H1 (cell line): ENCODE data around the gene NR2F2. TPM values are rescaled to one million over a fixed set of nuclear protein-coding genes. Genes with fewer than 3 reads are reported as not detected.

ENCODE experiments used
- CTCF ChIA-PET: fragments of 300-600 bp; sonication (Branson Sonifier 250); formaldehyde crosslinking; loops from one replicate; lab custom pipeline; 2021; ENCODE audit not compliant: partially characterized antibody; lab: Charles Lee
- POLR2A ChIA-PET: fragments of 300-600 bp; sonication (Branson Sonifier 250); formaldehyde crosslinking; loops from one replicate; lab custom pipeline; 2021; ENCODE audit warnings: inconsistent platforms; ENCODE audit not compliant: partially characterized antibody; lab: Charles Lee
- DNase-seq, 2 experiments: peaks; one replicate each; pipeline versions ENCODE4 v3.0.0 to v3.0.0-alpha.2; 2010 to 2022; ENCODE audit warnings: low spot score in 2 of 2, low read depth in 1 of 2, mixed read lengths in 1 of 2
- FAIRE-seq: peaks from 2 replicates; lab custom pipeline; 2011; peaks lifted over from hg19 to GRCh38; lab: Jason Lieb, UNC
- H2AFZ ChIP-seq: 2 replicates; pipeline ENCODE4 v1.8.1; 2012; ENCODE audit warnings: low read length, inconsistent platforms
- H2AK5ac ChIP-seq: 2 replicates; pipeline ENCODE4 v1.6.1; 2013; ENCODE audit warnings: low read depth, low read length
- H2BK120ac ChIP-seq: replicated peaks from 2 replicates; pipeline ENCODE3; 2013; ENCODE audit warnings: low read depth, low read length, inconsistent platforms
- H2BK12ac ChIP-seq: 2 replicates; pipeline ENCODE4 v1.6.1; 2013; ENCODE audit warnings: low read depth, low read length
- H2BK15ac ChIP-seq: 2 replicates; pipeline ENCODE4 v1.6.1; 2013; ENCODE audit warnings: low read length
- H2BK20ac ChIP-seq: 2 replicates; pipeline ENCODE4 v1.6.1; 2013; ENCODE audit warnings: low read length
- H2BK5ac ChIP-seq: 2 replicates; pipeline ENCODE4 v1.6.1; 2013; ENCODE audit warnings: low read depth, low read length
- H3K14ac ChIP-seq: 2 replicates; pipeline ENCODE4 v1.6.1; 2013; ENCODE audit warnings: inconsistent platforms; ENCODE audit not compliant: insufficient read length
- H3K18ac ChIP-seq: 2 replicates; pipeline ENCODE4 v1.6.1; 2013; ENCODE audit warnings: low read length; ENCODE audit errors: extremely low read depth
- H3K23ac ChIP-seq: 2 replicates; pipeline ENCODE4 v1.6.1; 2013; ENCODE audit warnings: inconsistent platforms; ENCODE audit not compliant: insufficient read length
- H3K23me2 ChIP-seq: 2 replicates; pipeline ENCODE4 v1.6.1; 2013; ENCODE audit warnings: low read depth, low read length
- H3K27ac ChIP-seq: 2 replicates; pipeline ENCODE4 v1.6.1; 2011; ENCODE audit warnings: low read depth, low read length, inconsistent platforms
- H3K27me3 ChIP-seq, 4 experiments: replicated peaks in 1 of 4; 1 replicate in 1 of 4; 2 replicates in 3 of 4; pipeline versions ENCODE4 v1.6.1 to v1.8.1; 2011 to 2013; ENCODE audit warnings: low read length in 3 of 4, mild to moderate bottlenecking in 3 of 4, inconsistent platforms in 2 of 4, mixed read lengths in 2 of 4, moderate library complexity in 1 of 4; ENCODE audit not compliant: control insufficient read depth in 3 of 4, insufficient read depth in 3 of 4; ENCODE audit errors: extremely low read depth in 1 of 4
- H3K36me3 ChIP-seq, 4 experiments: 2 replicates each; pipeline versions ENCODE4 v1.6.1 to v1.8.1; 2011 to 2013; ENCODE audit warnings: mild to moderate bottlenecking in 4 of 4, low read length in 3 of 4, moderate library complexity in 2 of 4, control low read depth in 1 of 4, inconsistent platforms in 1 of 4; ENCODE audit not compliant: insufficient read depth in 4 of 4, control insufficient read depth in 2 of 4
- H3K4ac ChIP-seq: replicated peaks from 2 replicates; pipeline ENCODE3; 2013; ENCODE audit warnings: low read length, low read depth, mixed read lengths, inconsistent platforms; ENCODE audit not compliant: insufficient read length
- H3K4me1 ChIP-seq, 4 experiments: replicated peaks in 1 of 4; 1 replicate in 1 of 4; 2 replicates in 3 of 4; pipeline versions ENCODE4 v1.6.1 to v1.8.1; 2011 to 2013; ENCODE audit warnings: low read length in 3 of 4, inconsistent platforms in 2 of 4, mixed read lengths in 1 of 4; ENCODE audit not compliant: insufficient read depth in 4 of 4, control insufficient read depth in 3 of 4
- H3K4me2 ChIP-seq, 2 experiments: 2 replicates each; pipeline versions ENCODE4 v1.6.1 to v1.8.1; 2011 to 2013; ENCODE audit warnings: low read depth in 2 of 2, low read length in 2 of 2, control low read depth in 1 of 2, inconsistent platforms in 1 of 2, mild to moderate bottlenecking in 1 of 2; ENCODE audit not compliant: insufficient read depth in 1 of 2
- H3K4me3 ChIP-seq, 4 experiments: fragments of 200-600, 300-600 bp in 1 of 4; sonication (generic), shearing (Covaris generic), sonication (Bioruptor Twin) in 1 of 4; 2 replicates each; pipeline versions ENCODE4 v1.5.1 to v1.8.1; 2011 to 2016; ENCODE audit warnings: low read length in 4 of 4, low read depth in 3 of 4, control low read depth in 2 of 4, inconsistent platforms in 2 of 4, mild to moderate bottlenecking in 2 of 4, mixed read lengths in 1 of 4, moderate library complexity in 1 of 4; ENCODE audit not compliant: insufficient read depth in 2 of 4; ENCODE audit errors: extremely low read depth in 1 of 4
- H3K56ac ChIP-seq: replicated peaks from 2 replicates; pipeline ENCODE3; 2013; ENCODE audit warnings: low read depth, mild to moderate bottlenecking, mixed read lengths, low read length, inconsistent platforms; ENCODE audit not compliant: insufficient read length
- H3K79me1 ChIP-seq: 2 replicates; pipeline ENCODE4 v1.6.1; 2013; ENCODE audit warnings: low read depth, low read length, control low read depth
- H3K79me2 ChIP-seq, 2 experiments: 2 replicates each; pipeline versions ENCODE4 v1.6.1 to v1.8.1; 2012 to 2013; ENCODE audit warnings: low read length in 2 of 2, mild to moderate bottlenecking in 2 of 2, inconsistent platforms in 1 of 2; ENCODE audit not compliant: insufficient read depth in 2 of 2, control insufficient read depth in 1 of 2
- H3K9ac ChIP-seq, 4 experiments: replicated peaks in 1 of 4; 1 replicate in 1 of 4; 2 replicates in 3 of 4; pipeline versions ENCODE4 v1.6.1 to v1.8.1; 2011 to 2013; ENCODE audit warnings: low read depth in 3 of 4, low read length in 3 of 4, control low read depth in 2 of 4, mild to moderate bottlenecking in 2 of 4, moderate library complexity in 2 of 4, inconsistent platforms in 1 of 4; ENCODE audit errors: extremely low read depth in 1 of 4
- H3K9me3 ChIP-seq, 2 experiments: 2 replicates each; pipeline versions ENCODE4 v1.6.1 to v1.8.1; 2012 to 2013; ENCODE audit warnings: mild to moderate bottlenecking in 2 of 2, moderate library complexity in 2 of 2, control low read depth in 1 of 2, inconsistent platforms in 1 of 2, low read depth in 1 of 2, low read length in 1 of 2, mixed read lengths in 1 of 2; ENCODE audit not compliant: insufficient read depth in 2 of 2
- H4K20me1 ChIP-seq, 2 experiments: replicated peaks in 1 of 2; 2 replicates each; pipeline versions ENCODE3 to v1.8.1; 2011 to 2013; ENCODE audit warnings: inconsistent platforms in 2 of 2, low read length in 2 of 2, mild to moderate bottlenecking in 1 of 2; ENCODE audit not compliant: insufficient read depth in 2 of 2, control insufficient read depth in 1 of 2
- H4K5ac ChIP-seq: 2 replicates; pipeline ENCODE4 v1.6.1; 2013; ENCODE audit warnings: low read length, low read depth, mixed read lengths, inconsistent platforms; ENCODE audit not compliant: insufficient read length
- H4K8ac ChIP-seq: 2 replicates; pipeline ENCODE4 v1.8.0; 2013; ENCODE audit warnings: mild to moderate bottlenecking, moderate library complexity, low read length, inconsistent platforms; ENCODE audit not compliant: insufficient read depth; ENCODE audit errors: extremely low read depth
- H4K91ac ChIP-seq: replicated peaks from 2 replicates; pipeline ENCODE3; 2013; ENCODE audit warnings: low read length, mixed read lengths, inconsistent platforms; ENCODE audit not compliant: insufficient read length
- WGBS, 2 experiments: shearing (Covaris generic) in 1 of 2; methylation state at CpG; one replicate each; pipeline versions ENCODE4 v1.1.6 to v1.1.7; 2013 to 2015; ENCODE audit warnings: low lambda C conversion rate in 2 of 2, mixed read lengths in 2 of 2, inconsistent platforms in 1 of 2, low coverage in 1 of 2, missing lambda C conversion rate in 1 of 2; ENCODE audit not compliant: insufficient replicate concordance in 2 of 2, insufficient coverage in 1 of 2, insufficient read length in 1 of 2; ENCODE audit errors: extremely low coverage in 1 of 2, missing lambda C conversion rate in 1 of 2; 5-methylcytosine and 5-hydroxymethylcytosine counted together
- polyA plus RNA-seq, 7 experiments: library from polyadenylated mRNA; depleted of rRNA in 3 of 7; stranded (reverse) in 5 of 7; unstranded in 2 of 7; fragments of >200 nt in 5 of 7; fragments of 200-250 nt in 2 of 7; gene quantifications; 1 replicate in 5 of 7; 2 replicates in 1 of 7; 4 replicates in 1 of 7; pipeline versions ENCODE4 v1.2.1 to v1.2.3, GENCODE V29; 2011 to 2013; ENCODE audit warnings: missing spikeins in 2 of 7, mixed read lengths in 2 of 7
- total RNA-seq: library from RNA; stranded (reverse); fragmentation: NEBNext Ultra II Directional; extraction: Animal tissue kit (Norgen Biotek cat#: 25700); gene quantifications from 2 replicates; pipeline ENCODE4 v1.2.1, GENCODE V29; 2021
- TF ChIP-seq, protein P1 (sequence below): fragments of 300-600 bp; sonication (generic); IDR thresholded peaks from 2 replicates; pipeline ENCODE4 v1.7.1; 2012; ENCODE audit warnings: low read length, moderate library complexity, mild to moderate bottlenecking, inconsistent platforms; ENCODE audit not compliant: insufficient replicate concordance

NR2F2 gene
- total and polyA plus RNA-seq, 2 of the 8 experiments (the other 6 are each of a cell fraction or from before 2014, with no cell fraction given), result 0.03 TPM; not detected in 1

DNA sequence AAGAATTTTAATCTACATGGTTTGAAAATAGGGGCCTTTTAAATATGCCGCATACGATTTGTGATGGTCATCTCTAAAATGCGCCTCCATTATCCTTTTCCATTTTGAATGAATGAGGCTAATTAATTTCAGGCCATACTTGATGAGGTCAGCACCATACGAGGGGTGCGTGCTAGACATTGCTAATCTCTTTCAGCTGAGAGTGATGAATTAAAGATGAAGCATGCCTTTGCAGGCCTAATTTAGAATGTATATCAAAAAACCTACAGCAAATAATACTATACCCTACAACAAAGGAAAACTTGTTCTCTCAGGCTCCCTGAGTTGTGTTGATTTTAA is 18.6 kb upstream of the NR2F2 start:
- no peak overlapping the region for H3K4me2 ChIP-seq
- H2BK5ac ChIP-seq, result no peak overlapping the region
- H3K4ac ChIP-seq, result no peak overlapping the region
- no peak overlapping the region for H2BK15ac ChIP-seq
- TF ChIP-seq, protein P1, sequence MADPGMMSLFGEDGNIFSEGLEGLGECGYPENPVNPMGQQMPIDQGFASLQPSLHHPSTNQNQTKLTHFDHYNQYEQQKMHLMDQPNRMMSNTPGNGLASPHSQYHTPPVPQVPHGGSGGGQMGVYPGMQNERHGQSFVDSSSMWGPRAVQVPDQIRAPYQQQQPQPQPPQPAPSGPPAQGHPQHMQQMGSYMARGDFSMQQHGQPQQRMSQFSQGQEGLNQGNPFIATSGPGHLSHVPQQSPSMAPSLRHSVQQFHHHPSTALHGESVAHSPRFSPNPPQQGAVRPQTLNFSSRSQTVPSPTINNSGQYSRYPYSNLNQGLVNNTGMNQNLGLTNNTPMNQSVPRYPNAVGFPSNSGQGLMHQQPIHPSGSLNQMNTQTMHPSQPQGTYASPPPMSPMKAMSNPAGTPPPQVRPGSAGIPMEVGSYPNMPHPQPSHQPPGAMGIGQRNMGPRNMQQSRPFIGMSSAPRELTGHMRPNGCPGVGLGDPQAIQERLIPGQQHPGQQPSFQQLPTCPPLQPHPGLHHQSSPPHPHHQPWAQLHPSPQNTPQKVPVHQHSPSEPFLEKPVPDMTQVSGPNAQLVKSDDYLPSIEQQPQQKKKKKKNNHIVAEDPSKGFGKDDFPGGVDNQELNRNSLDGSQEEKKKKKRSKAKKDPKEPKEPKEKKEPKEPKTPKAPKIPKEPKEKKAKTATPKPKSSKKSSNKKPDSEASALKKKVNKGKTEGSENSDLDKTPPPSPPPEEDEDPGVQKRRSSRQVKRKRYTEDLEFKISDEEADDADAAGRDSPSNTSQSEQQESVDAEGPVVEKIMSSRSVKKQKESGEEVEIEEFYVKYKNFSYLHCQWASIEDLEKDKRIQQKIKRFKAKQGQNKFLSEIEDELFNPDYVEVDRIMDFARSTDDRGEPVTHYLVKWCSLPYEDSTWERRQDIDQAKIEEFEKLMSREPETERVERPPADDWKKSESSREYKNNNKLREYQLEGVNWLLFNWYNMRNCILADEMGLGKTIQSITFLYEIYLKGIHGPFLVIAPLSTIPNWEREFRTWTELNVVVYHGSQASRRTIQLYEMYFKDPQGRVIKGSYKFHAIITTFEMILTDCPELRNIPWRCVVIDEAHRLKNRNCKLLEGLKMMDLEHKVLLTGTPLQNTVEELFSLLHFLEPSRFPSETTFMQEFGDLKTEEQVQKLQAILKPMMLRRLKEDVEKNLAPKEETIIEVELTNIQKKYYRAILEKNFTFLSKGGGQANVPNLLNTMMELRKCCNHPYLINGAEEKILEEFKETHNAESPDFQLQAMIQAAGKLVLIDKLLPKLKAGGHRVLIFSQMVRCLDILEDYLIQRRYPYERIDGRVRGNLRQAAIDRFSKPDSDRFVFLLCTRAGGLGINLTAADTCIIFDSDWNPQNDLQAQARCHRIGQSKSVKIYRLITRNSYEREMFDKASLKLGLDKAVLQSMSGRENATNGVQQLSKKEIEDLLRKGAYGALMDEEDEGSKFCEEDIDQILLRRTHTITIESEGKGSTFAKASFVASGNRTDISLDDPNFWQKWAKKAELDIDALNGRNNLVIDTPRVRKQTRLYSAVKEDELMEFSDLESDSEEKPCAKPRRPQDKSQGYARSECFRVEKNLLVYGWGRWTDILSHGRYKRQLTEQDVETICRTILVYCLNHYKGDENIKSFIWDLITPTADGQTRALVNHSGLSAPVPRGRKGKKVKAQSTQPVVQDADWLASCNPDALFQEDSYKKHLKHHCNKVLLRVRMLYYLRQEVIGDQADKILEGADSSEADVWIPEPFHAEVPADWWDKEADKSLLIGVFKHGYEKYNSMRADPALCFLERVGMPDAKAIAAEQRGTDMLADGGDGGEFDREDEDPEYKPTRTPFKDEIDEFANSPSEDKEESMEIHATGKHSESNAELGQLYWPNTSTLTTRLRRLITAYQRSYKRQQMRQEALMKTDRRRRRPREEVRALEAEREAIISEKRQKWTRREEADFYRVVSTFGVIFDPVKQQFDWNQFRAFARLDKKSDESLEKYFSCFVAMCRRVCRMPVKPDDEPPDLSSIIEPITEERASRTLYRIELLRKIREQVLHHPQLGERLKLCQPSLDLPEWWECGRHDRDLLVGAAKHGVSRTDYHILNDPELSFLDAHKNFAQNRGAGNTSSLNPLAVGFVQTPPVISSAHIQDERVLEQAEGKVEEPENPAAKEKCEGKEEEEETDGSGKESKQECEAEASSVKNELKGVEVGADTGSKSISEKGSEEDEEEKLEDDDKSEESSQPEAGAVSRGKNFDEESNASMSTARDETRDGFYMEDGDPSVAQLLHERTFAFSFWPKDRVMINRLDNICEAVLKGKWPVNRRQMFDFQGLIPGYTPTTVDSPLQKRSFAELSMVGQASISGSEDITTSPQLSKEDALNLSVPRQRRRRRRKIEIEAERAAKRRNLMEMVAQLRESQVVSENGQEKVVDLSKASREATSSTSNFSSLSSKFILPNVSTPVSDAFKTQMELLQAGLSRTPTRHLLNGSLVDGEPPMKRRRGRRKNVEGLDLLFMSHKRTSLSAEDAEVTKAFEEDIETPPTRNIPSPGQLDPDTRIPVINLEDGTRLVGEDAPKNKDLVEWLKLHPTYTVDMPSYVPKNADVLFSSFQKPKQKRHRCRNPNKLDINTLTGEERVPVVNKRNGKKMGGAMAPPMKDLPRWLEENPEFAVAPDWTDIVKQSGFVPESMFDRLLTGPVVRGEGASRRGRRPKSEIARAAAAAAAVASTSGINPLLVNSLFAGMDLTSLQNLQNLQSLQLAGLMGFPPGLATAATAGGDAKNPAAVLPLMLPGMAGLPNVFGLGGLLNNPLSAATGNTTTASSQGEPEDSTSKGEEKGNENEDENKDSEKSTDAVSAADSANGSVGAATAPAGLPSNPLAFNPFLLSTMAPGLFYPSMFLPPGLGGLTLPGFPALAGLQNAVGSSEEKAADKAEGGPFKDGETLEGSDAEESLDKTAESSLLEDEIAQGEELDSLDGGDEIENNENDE, result no peak
- H3K9ac ChIP-seq, result no peak overlapping the region
- no peaks in the 10 kb centered on the region for H3K79me2 ChIP-seq
- H3K23me2 ChIP-seq, result no peaks in the 10 kb centered on the region; the same call in 1 of the 2 replicates
- H3K9me3 ChIP-seq, result no peaks in the 10 kb centered on the region
- H3K23ac ChIP-seq, result no peak overlapping the region
- H4K20me1 ChIP-seq, result no peaks in the 10 kb centered on the region
- H2AK5ac ChIP-seq, result no peak overlapping the region
- H3K56ac ChIP-seq, result no peak overlapping the region
- H2AFZ ChIP-seq, result no peak overlapping the region
- no peak overlapping the region for H4K8ac ChIP-seq
- H4K5ac ChIP-seq, result no peak overlapping the region
- H4K91ac ChIP-seq, result no peak overlapping the region
- DNase-seq, result no peak
- no peaks in the 10 kb centered on the region for H3K79me1 ChIP-seq
- H3K14ac ChIP-seq, result no peak overlapping the region
- H2BK120ac ChIP-seq, result no peak overlapping the region
- no peak overlapping the region for H3K4me3 ChIP-seq
- H2BK12ac ChIP-seq, result no peak overlapping the region
- no peak overlapping the region for H3K27ac ChIP-seq
- ChIA-PET CTCF (no interaction called here), POLR2A (no interaction called here)
- H3K18ac ChIP-seq, result no peak overlapping the region
- H2BK20ac ChIP-seq, result no peak overlapping the region
- H3K27me3 ChIP-seq, result peaks cover 0 to 2% (median 0%) of the 10 kb centered on the region in 4 experiments; a peak in 1 of 7 replicates
- FAIRE-seq, result no peak
- H3K4me1 ChIP-seq, result no peaks in the 10 kb centered on the region; a peak in 1 of 7 replicates
- no peaks in the 10 kb centered on the region for H3K36me3 ChIP-seq
- 96% methylated on average over 5 of the region's 5 CpGs; no CpG with 5 or more reads in 1 of the 2 experiments for WGBS, 2 experiments
